H1 (cell line): ENCODE measurements around the gene TMEM203. TPM values are rescaled to one million over a fixed set of nuclear protein-coding genes. Genes with fewer than 3 reads are reported as not detected.

Experiments
- BRCA1 ChIP-seq: IDR thresholded peaks from 2 replicates; pipeline ENCODE4 v1.6.1; 2012; ENCODE audit warnings: low read depth, low read length, improper control_type of control experiment
- HDAC6 ChIP-seq: IDR thresholded peaks from one replicate; pipeline ENCODE4 v1.7.1; 2012; ENCODE audit warnings: low read depth, mild to moderate bottlenecking, inconsistent platforms, low read length, moderate library complexity
- RBBP5 ChIP-seq: IDR thresholded peaks from 2 replicates; pipeline ENCODE4 v1.7.1; 2012; ENCODE audit warnings: low read depth, mild to moderate bottlenecking, inconsistent platforms, low read length, moderate library complexity, borderline replicate concordance
- polyA plus RNA-seq, 7 experiments: library from polyadenylated mRNA; depleted of rRNA in 3 of 7; stranded (reverse) in 5 of 7; unstranded in 2 of 7; fragments of >200 nt in 5 of 7; fragments of 200-250 nt in 2 of 7; gene quantifications; 1 replicate in 5 of 7; 2 replicates in 1 of 7; 4 replicates in 1 of 7; pipeline versions ENCODE4 v1.2.1 to v1.2.3, GENCODE V29; 2011 to 2013; ENCODE audit warnings: missing spikeins in 2 of 7, mixed read lengths in 2 of 7
- total RNA-seq: library from RNA; stranded (reverse); fragmentation: NEBNext Ultra II Directional; extraction: Animal tissue kit (Norgen Biotek cat#: 25700); gene quantifications from 2 replicates; pipeline ENCODE4 v1.2.1, GENCODE V29; 2021
- TF ChIP-seq, protein P1 (sequence below): IDR thresholded peaks from 2 replicates; pipeline ENCODE4 v1.6.1; 2012; ENCODE audit warnings: inconsistent platforms

The TMEM203 gene
- total and polyA plus RNA-seq, 2 of the 8 experiments (the other 6 are each of a cell fraction or from before 2014, with no cell fraction given) = 44.1 to 57.1 TPM

DNA sequence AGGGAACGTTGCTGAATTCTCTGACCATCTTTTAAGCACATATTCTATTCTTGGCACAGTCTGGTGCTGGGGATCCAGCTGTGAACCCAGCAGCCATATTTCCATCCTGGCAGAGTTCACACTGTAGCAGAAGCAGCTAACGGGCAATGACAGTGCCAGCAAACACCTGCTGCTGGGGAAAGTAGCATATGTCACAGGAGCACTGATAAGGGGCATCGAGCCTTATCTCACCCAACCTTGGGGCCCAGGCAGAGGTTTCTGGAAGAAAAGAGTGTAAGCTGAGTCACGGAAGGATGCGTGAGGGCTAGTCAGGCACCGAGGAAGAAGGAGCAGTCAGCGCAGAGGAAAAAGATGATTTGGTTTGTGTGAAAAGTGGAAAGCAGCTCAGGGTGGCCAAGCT is 1.2 kb upstream of the TMEM203 start (continued):
- no peak for TF ChIP-seq BRCA1
- TF ChIP-seq RBBP5 = no peak
- TF ChIP-seq HDAC6 = no peak
- TF ChIP-seq, protein P1, sequence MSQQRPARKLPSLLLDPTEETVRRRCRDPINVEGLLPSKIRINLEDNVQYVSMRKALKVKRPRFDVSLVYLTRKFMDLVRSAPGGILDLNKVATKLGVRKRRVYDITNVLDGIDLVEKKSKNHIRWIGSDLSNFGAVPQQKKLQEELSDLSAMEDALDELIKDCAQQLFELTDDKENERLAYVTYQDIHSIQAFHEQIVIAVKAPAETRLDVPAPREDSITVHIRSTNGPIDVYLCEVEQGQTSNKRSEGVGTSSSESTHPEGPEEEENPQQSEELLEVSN = no peak
